HG02938 (cell line): ENCODE measurements around the gene SCEL.
A peak's percentile ranks its signal among the peaks of the same experiment; 100 is the strongest.
"Not testable (repeated sequence)": the region's sequence is repeated elsewhere in the genome, so short reads cannot be mapped to it uniquely, and the experiment has no call there.

Experiments used
- ATAC-seq: cut with Tn5 transposase; IDR thresholded peaks from one replicate; pipeline ENCODE4 v1.9.1; 2021; ENCODE audit warnings: mild to moderate bottlenecking, moderate library complexity; ENCODE audit not compliant: unreplicated experiment

The SCEL gene, protein sequence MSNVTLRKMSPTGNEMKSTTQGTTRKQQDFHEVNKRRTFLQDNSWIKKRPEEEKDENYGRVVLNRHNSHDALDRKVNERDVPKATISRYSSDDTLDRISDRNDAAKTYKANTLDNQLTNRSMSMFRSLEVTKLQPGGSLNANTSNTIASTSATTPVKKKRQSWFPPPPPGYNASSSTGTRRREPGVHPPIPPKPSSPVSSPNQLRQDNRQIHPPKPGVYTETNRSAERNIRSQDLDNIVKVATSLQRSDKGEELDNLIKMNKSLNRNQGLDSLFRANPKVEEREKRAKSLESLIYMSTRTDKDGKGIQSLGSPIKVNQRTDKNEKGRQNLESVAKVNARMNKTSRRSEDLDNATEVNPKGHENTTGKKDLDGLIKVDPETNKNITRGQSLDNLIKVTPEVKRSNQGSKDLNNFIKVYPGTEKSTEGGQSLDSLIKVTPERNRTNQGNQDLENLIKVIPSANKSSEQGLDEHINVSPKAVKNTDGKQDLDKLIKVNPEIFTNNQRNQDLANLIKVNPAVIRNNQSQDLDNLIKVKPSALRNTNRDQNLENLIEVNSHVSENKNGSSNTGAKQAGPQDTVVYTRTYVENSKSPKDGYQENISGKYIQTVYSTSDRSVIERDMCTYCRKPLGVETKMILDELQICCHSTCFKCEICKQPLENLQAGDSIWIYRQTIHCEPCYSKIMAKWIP

DNA sequence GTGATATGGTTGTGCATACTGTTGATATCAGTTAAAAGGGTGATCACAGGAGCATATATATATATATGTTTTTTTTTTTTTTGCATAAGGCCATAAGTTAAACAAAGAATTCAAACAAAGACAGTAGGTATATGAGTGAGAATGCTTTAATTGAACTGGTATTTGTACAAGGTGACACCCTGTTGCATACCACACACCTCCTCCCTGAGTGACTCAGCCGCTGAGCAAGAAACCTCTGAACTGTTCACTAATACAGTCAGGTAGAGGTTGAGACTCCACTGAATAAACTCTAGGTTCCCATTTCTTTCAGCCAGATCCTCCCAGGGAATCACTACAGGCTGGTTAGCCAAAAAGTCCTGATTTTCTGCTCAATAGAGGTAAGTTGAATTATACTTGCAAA, at the start of gene SCEL:
SCEL (plus strand) TSS at position 259 of the 400 bp plus-strand sequence. CDS start 20,170 bp downstream, outside the sequence.
- ATAC-seq, result no peak

DNA sequence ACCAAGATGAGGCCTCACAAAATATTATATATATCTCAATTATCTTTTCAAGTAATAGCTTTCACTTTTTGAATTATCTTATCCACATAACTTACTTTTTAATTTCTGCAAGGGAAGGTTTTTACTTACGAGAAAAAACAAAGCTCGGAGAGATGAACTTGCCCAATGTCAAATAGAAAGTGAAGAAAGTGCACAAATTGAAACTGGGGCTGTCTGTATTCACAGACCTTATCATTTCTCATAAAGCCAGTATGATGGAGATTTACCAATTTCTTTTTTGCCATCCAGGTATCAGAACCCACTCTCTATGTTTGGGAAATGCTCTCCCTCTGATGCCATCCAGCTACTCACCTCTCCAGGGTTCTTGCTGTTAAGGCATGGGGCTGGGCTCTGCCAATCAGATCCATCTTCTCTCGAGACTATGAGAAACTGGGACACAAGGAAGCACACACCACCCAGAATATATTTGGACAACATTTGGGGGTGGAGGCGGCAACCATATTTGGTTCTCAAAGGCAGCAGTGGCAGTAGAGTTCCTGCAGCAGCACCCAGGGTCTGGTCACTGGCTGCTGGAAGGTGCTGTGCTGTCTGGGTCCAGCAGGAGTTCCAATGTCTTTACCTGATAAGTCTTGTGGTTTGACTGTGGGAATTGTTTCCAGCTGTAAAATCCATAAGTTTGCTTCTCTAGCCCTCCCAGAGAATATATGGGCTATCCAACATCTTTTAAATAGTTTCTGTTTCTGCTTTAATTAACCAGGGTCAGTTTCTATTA, 45.8 kb upstream of the SCEL start:
- ATAC-seq, result no peak

DNA sequence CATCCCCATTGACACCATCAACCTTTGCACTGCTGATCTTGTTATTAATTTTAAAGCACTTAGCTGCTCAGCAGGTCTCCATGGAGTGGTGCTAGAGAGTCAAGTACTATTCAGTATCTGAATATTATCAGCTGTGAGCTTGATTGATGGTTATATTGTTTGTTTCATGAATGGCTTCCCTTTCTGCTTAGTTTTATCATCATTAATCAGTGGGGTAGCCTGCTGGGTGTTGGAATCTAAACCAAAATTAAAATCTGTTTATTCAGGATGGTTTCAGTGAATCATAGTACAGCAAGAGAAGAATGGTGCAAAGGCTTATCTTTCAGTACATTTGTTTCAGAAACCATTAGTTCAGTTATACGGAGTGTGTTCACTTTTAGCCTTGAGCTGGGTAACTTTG, 42.5 kb upstream of the SCEL start:
- peak; percentile 73 for ATAC-seq

DNA sequence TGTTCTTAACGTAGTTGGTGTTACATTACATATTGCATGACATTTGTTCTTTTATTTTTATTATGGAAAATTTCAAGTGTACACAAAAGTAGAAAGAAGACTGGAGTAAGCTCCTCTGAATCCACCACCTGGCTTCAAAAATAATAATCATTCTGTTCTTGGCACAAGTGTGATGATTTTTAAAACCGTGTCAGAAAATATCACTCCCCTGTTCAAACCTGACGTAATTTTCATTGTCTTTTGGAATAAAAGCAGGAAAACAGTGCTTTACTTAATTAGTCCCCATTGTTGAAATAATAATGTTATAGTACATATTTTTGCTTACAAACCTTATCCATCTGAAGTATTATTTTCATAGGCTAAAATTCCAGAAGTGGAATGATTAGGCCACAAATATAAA, 41.3 kb upstream of the SCEL start:
- ATAC-seq, result no peak

DNA sequence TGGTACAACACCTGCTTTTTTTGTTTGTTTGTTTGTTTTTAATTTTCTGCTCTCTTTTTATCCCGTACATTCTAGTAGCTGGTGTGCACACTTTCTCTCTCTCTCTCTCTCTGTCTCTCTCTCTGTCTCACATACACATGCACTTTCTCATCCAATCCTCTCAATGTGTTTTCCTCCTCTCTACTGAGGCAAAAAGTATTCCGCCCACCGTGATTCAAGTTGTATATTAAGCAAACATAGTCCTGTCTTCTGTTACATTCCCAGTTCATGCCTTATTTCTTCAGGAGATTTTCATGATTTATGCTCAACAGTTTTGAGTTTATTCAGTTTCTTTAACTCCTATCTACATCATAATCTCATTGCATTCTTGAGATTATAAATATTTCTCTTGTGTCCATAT, 38.2 kb upstream of the SCEL start:
- ATAC-seq, result no peak

DNA sequence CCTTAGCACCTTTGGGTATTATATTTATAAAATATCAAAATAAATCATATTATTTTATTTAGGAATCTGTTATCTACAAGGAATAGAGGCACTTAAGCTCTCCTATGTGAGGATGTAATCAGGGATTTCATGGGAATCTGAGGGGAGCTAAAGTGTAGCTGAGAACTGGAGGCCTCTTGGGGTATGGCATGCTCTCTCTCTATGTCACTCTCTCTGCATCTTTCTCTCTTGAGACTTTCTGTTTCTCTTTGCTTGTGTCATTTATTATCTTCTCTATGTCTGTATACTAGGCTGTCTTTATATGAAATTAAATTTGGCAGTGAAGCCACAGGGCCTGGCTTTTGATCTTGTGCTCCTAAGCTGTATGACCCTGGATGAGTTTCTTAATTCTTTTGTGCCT, 37.7 kb upstream of the SCEL start:
- no peak for ATAC-seq

DNA sequence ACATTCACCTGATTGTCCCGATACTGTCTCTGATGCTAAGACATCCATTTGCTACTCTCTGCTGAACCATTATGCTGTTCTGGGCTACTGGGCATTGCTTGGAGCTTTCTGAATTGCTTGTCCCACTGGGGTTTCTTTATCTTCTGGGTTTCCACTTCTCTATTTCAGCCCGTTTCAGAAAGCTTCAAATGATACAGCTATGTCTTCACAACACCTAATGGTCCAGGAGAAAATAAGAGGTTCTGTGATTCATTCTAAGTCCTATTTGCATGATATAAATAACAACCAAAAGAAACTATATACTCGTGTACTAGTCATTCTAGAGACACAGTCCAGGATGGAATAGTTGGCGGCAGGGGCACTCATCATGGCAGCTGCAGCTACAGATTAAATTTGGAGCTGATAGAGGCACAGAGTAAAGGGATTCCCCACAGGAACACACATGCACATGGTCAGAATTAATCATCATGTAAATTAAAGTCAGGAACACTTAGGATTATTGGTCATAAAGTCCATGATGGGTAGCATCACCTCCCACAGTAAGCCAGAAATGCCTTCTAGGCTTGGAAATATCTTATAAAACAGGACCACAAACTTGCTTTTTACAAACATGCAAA, 33.3 kb upstream of the SCEL start:
- ATAC-seq, result peak; percentile 91

DNA sequence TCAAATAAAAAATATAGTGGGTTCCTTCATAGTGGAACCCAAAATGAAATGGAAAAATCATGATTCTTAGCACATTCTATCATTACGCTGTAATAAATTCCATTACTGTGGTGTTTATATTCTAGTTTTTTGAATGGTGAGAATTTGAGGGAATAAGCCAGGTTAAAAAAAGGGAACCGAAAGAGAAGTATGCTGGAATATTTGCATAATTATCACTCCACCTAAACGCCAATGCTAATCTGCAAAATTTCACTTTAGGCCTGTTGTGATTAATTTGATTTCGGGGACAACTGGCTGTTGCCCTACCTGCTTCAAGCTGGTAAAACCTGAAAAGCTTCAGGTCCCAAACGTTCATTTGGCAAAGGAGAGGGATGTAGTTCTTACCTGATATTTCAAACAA, 32.1 kb upstream of the SCEL start:
- ATAC-seq, result no peak

DNA sequence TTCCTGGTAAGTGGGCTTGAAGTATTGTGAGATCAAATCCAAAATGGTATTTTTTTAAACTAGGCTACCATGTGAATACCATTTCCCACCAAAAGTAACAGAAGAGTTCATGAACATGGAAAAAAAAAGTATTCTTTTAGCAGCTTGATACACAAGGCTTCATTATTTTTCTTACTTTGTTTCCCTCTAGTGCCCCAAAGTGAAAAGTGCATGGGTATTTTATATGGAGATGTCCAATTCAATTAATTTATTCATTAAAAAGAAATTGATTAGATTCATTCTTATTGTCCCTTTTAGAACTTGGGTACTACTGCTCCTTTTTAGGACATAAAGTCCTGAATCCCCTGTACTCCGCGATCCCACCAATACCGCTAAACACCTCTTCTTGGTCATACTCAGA, 28.6 kb upstream of the SCEL start:
- ATAC-seq, result no peak

DNA sequence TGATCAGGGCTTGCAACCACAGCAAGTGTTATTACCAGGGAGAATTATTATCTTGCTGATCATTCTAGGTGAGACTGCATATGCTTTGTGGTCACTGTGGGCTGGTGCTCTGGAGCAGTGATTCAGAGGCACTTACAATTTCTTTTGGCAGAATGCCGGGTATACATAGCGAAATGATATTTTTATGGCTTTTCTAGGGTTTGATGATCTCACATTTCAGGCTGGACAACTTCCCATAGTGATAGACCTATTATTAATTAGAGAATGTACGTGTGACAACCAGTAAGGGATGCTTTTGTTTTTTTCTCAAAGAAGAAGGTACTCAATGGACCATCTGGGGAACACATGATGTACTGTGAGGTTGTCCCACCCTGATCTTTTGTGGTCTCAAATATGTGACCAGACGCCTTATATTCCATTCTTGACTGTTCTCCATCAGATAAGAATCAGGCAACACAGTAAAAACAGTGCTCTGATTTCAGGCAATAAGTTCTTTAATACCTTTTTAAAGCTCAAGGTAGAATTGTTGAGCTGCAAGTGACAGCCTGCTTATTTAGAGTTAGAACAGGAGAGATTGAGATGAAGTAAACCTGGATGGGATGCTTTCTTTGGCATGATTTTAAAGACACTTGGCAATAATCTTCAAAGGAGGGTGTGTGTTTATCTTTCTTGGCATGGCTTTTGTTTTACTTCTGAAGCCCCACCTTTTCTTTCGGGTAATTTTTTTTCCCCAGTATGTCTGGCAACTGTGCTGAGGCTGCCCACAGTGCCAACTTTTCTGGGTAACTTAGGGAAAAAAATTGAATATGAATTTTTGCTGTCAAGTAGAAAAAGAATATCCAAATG, 27.4 kb upstream of the SCEL start:
- no peak for ATAC-seq

DNA sequence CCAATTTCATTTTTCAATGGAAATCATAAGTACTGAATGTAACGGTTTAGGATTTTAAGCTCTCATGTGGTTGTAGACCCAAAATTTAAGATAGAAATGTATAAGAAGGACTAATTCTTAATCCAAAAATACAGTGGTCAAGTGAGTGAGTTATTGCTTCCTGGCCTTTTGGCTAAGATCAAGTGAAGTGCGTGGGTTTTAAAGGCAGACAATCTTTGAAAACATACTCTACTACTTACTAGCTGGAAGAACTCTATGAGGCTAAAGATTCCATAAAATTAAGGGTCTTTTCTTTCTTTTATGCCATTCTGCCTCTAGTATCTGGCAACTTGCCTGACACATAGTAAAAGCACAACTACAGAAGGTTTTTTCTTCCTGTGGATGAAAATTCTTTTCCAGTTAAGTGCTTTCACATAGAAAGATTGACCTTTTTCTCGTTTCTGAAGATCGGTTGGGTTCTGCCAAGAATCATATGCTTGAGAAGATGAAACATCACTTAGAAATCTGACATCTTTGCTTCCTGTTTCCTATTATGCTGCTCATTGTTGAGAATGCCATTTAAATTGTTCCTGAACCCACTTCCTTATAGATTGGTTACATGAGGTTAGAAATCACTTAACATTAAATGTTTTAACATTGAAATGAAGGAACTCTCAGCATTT, 26.4 kb upstream of the SCEL start:
- no peak for ATAC-seq

DNA sequence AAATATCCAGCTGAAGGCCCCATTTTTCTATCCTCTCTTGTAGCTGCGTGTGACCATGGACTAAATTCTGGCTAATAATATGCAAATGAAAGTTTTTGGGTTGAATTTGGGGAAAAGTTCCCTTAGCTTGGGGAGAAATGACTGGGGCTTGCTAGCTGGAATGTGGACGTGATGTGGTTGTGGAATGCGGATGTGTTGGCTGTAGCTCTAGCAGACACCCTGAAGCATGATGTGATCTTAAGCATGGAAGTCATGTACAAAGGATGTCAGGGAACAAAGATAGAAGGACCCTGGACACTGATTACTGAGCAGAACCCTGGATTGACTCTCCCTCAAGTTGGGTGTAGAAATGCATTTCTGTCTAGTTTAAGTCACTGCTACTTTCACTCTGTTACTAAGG, 25.4 kb upstream of the SCEL start:
- ATAC-seq, result no peak

DNA sequence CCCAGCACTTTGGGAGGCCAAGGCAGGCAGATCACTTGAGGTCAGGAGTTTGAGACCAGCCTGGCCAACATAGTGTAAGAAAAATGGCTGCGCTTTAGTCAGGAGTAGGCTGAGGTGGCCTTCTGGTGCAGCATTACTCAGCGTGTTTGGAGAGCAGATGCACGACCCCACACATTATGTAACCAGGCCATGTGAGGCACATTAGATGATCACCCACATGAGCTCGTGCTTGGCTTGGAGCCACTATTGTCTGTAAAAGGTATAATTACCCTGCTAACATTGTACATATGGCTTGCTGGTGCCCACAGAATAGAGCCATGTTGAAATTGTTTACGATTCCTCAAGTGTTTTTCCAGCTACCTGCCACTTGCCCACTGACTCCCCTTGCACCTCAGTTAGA, 24.0 kb upstream of the SCEL start:
- ATAC-seq, result no peak

DNA sequence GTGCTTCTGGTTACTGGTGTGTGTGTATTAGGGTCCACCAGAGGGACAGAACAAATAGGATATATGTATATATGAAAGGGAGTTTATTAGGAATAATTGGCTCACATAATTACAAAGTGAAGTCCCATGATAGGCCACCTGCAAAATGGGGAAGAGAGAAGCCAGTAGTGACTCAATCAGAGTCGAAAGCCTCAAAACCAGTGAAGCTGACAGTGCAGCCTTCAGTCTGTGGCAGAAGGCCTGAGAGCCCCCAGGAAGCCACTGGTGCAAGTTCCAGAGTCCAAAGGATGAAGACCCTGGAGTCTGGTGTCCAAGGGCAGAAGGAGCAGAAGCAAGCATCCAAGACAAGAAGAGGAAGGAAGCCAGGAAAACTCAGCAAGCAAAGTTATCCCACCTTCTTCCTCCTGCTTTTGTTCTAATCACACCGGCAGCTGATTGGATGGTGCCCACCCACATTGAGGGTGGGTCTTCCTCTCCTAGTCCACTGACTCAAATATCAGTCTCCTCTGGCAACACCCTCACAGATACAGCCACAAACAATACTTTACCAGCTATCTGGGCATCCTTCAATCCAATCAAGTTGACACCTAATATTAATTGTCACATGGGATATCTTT, 21.7 kb upstream of the SCEL start:
- ATAC-seq, result peak; percentile 80

DNA sequence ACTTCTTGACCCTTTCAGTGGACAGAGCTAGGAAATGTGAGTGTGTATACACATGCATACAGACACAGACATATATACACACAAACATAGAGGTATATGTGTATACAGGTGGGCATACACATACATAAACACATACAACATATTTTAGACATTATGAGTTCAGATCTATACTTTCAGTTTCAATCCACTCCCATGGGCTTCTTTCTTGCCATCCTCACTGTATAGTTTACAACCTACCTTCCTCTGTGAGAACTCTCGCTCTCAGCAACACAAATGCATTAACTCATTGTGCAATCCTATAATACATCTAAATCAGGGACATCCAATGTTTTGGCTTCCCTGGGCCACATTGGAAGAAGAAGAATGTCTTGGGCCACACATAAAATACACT, 21.2 kb upstream of the SCEL start:
- peak; percentile 92 for ATAC-seq

DNA sequence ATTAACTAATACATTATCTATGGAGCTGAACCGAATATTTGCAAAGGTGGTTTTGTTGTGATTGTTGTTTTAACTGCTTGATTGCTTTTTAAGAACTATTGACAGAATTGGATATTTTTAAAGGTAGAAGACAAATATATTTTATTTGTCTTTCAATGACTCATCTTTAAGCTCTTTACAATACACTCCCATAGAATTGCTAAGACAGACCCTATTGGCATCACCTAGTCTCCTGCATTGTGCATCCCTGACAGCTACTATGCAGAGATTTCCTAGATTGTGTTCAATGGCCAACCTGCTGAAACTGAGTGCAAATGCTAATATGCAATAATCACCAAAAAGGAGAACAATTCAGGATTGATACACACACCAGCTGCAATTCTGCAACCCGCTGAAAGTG, 19.7 kb upstream of the SCEL start:
- no peak for ATAC-seq

DNA sequence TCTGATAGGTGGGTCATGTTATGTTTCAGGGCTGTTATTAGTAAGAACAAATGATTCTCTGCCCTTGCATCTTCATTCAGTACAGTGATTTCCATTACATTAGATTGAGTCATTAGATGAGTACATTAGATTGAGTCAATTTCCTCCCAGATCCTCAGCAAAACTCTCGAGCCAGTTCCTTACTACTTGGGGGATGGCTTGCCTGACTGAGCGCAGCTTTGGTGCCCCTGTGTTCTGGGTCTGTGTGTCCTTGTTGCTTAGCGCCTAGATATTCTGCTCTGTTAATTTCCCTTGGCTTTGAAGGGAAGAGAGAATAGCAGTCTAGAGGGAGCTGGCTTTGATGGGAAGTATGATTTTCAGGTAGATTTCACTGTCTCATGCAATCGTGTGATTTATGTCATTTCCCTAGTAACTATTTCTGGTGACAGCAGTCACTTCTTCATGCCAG, 19.1 kb upstream of the SCEL start:
- ATAC-seq, result no peak

DNA sequence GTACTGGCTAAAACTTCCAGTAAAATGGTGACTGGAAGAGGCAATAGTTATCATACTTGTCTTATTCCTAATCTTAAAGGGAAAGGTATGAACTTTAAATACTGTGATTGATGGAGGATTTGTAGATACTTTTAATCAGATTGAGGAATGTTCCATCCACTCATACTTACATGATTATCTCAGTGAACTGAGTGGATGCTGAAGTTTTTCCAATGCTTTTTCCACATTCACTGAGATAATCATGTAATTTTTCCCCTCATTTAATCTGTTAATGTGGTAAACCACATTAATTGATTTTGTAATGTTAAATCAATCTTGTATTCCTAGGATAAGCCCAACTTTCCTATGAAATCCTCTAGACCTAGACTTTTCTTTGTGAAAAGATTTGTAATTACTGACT, 17.2 kb upstream of the SCEL start:
- no peak for ATAC-seq

DNA sequence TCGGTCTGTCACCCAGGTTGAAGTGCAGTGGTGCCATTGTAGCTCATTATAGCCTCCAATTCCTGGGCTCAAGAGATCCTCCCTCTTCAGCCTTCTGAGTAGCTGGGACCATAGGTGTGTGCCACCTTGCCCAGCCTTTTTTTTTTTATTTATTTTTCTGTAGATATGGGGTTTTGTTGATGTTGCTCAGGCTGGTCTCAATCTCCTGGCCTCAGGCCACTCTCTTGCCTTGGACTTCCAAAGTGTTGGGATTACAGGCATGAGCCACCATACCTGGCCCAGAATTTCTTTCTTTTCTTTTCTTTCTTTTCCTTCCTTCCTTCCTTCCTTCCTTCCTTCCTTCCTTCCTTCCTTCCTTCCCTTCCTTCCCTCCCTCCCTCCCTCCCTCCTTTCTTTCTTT, 16.1 kb upstream of the SCEL start:
- ATAC-seq, result not testable (repeated sequence)
